ENCODE data around the gene EIF4G1. TPM values are rescaled to one million over a fixed set of nuclear protein-coding genes. Genes with fewer than 3 reads are reported as not detected.

EIF4G1 gene
- total RNA-seq, 2 donors from 2014 or later = 263 to 524 TPM

GRCh38 chr3:184382326-184383032 is 68.1 kb downstream of the EIF4G1 start:
- intact Hi-C loops (cut with DNase I) = no loop called here
- peaks cover 9% of the 10 kb centered on the region for H3K4me1 ChIP-seq
- H3K36me3 ChIP-seq = no peaks in the 10 kb centered on the region
- DNase-seq = no peak
- no peaks in the 10 kb centered on the region for H3K9me3 ChIP-seq
- H3K4me3 ChIP-seq = no peak overlapping the region
- TF ChIP-seq CTCF (IDR thresholded peaks at IDR 0.05) = no peak
- H3K27ac ChIP-seq = no peak overlapping the region
- H3K27me3 ChIP-seq = peaks cover 30% of the 10 kb centered on the region
- H3K9ac ChIP-seq (ENCODE audit: low read depth in 2 of 2, low read length in 2 of 2) = no peak overlapping the region

GRCh38 chr3:184383033-184383740 is 68.8 kb downstream of the EIF4G1 start:
- no peaks in the 10 kb centered on the region for H3K36me3 ChIP-seq
- peaks cover 9% of the 10 kb centered on the region for H3K4me1 ChIP-seq
- H3K27me3 ChIP-seq = peaks cover 30% of the 10 kb centered on the region
- no peak for DNase-seq
- H3K9me3 ChIP-seq = no peaks in the 10 kb centered on the region
- no peak overlapping the region for H3K9ac ChIP-seq (ENCODE audit: low read depth in 2 of 2, low read length in 2 of 2)
- no peak overlapping the region for H3K27ac ChIP-seq
- intact Hi-C loops (cut with DNase I) = no loop called here
- H3K4me3 ChIP-seq = no peak overlapping the region
- TF ChIP-seq CTCF (IDR thresholded peaks at IDR 0.05) = no peak

GRCh38 chr3:184384342-184384741 is 69.9 kb downstream of the EIF4G1 start:
- Histone ChIP-seq H3K9me3 (no peaks in the 10 kb centered on the region), H3K36me3 (no peaks in the 10 kb centered on the region), H3K4me3 (no peak overlapping the region), H3K4me1 (peaks cover 9% of the 10 kb centered on the region), H3K27ac (no peak overlapping the region), H3K27me3 (peaks cover 25% of the 10 kb centered on the region), H3K9ac (ENCODE audit: low read depth in 2 of 2, low read length in 2 of 2) (no peak overlapping the region)
- no peak for DNase-seq
- intact Hi-C loops (cut with DNase I) = no loop called here
- TF ChIP-seq CTCF (IDR thresholded peaks at IDR 0.05) = no peak

Other genes starting within 250 kb of the EIF4G1 start
- under 1 TPM; 0.13 to 0.52 TPM for gene HTR3E, start 217.5 kb upstream of the EIF4G1 start, total RNA-seq
- gene EIF2B5, start 179.2 kb upstream of the EIF4G1 start, total RNA-seq = 10 to 100 TPM; 36.0 to 58.3 TPM
- gene DVL3, start 159.2 kb upstream of the EIF4G1 start, total RNA-seq = 10 to 100 TPM; 60.8 to 64.6 TPM
- 100 to 1,000 TPM; 206 to 255 TPM for gene AP2M1, start 139.8 kb upstream of the EIF4G1 start, total RNA-seq
- gene ABCF3, start 128.4 kb upstream of the EIF4G1 start, total RNA-seq = 10 to 100 TPM; 54.6 to 82.4 TPM
- 1 to 10 TPM; 2.1 to 2.3 TPM for gene VWA5B2, start 85.0 kb upstream of the EIF4G1 start, total RNA-seq
- 10 to 100 TPM; 25.1 to 78.9 TPM for gene ALG3, start 65.6 kb upstream of the EIF4G1 start, total RNA-seq
- gene EEF1AKMT4, start 64.9 kb upstream of the EIF4G1 start, total RNA-seq = 10 to 100 TPM in 1 of 2 donors, 1 to 10 TPM in 1; 4.1 to 11.7 TPM
- gene CAMK2N2, start 53.1 kb upstream of the EIF4G1 start, total RNA-seq = under 1 TPM in 1 of 2 donors, not detected in 1; 0.19 TPM
- gene ECE2, start 38.6 kb upstream of the EIF4G1 start, total RNA-seq = under 1 TPM in 1 of 2 donors, not detected in 1; 0.37 TPM
- 100 to 1,000 TPM; 166 to 298 TPM for gene PSMD2, start 15.4 kb upstream of the EIF4G1 start, total RNA-seq
- 10 to 100 TPM; 15.0 to 22.0 TPM for gene FAM131A, start 23.0 kb downstream of the EIF4G1 start, total RNA-seq
- 10 to 100 TPM; 61.1 to 71.6 TPM for gene CLCN2, start 47.0 kb downstream of the EIF4G1 start, total RNA-seq
- gene POLR2H, start 47.1 kb downstream of the EIF4G1 start, total RNA-seq = 100 to 1,000 TPM in 1 of 2 donors, 10 to 100 TPM in 1; 98.2 to 130 TPM
- gene THPO, start 63.6 kb downstream of the EIF4G1 start, total RNA-seq = under 1 TPM in 1 of 2 donors, not detected in 1; 0.17 TPM
- 1 to 10 TPM; 2.0 TPM for gene CHRD, start 65.4 kb downstream of the EIF4G1 start, total RNA-seq
- 10 to 100 TPM; 40.1 to 64.2 TPM for gene EPHB3, start 247.2 kb downstream of the EIF4G1 start, total RNA-seq